Ovary (tissue), 9 donors: ENCODE measurements around the gene CAMTA1. TPM values are rescaled to one million over a fixed set of nuclear protein-coding genes. Genes with fewer than 3 reads are reported as not detected.

Experiments
- DNase-seq, 5 donors: peaks; one replicate each; pipeline ENCODE4 v3.0.0-alpha.2; 2019 to 2020
- H3K27ac ChIP-seq, 2 donors: fragments of 200-600 bp; one replicate each; pipeline versions ENCODE4 v1.5.1 to v1.8.0; 2019 to 2022
- H3K27me3 ChIP-seq: fragments of 200-600 bp; one replicate; pipeline ENCODE4 v1.8.0; 2022
- H3K36me3 ChIP-seq: fragments of 200-600 bp; sonication (generic); one replicate; pipeline ENCODE4 v1.5.1; 2019
- H3K4me1 ChIP-seq: one replicate; pipeline ENCODE4 v1.8.1; 2013; ENCODE audit warnings: mild to moderate bottlenecking, moderate library complexity; ENCODE audit not compliant: insufficient read depth
- H3K4me3 ChIP-seq: fragments of 200-600 bp; sonication (generic); one replicate; pipeline ENCODE4 v1.5.1; 2017
- H3K9me3 ChIP-seq, 2 donors: fragments of 200-600 bp in 1 of 2; sonication (generic) in 1 of 2; one replicate each; pipeline versions ENCODE4 v1.5.1 to v1.8.1; 2013 to 2019; ENCODE audit warnings: mild to moderate bottlenecking in 1 of 2, moderate library complexity in 1 of 2
- CTCF ChIP-seq, 3 donors: fragments of 450-650 bp in 2 of 3; fragments of 200-600 bp in 1 of 3; IDR thresholded peaks; one replicate each; pipeline versions ENCODE4 v1.5.1 to v1.8.0; 2016 to 2022; ENCODE audit warnings: antibody characterized with exemption in 3 of 3, mild to moderate bottlenecking in 1 of 3
- EP300 ChIP-seq: sonication (generic); formaldehyde crosslinking; IDR thresholded peaks from one replicate; pipeline ENCODE4 v1.6.1; 2017; ENCODE audit warnings: antibody characterized with exemption
- POLR2A ChIP-seq: fragments of 450-650 bp; IDR thresholded peaks from one replicate; pipeline ENCODE4 v1.6.1; 2017; ENCODE audit warnings: antibody characterized with exemption, mild to moderate bottlenecking, moderate library complexity
- WGBS, 3 donors: extraction: QIAGEN DNeasy Blood & Tissue Kit in 1 of 3; methylation state at CpG; one replicate each; pipeline versions ENCODE4 v1.1.5 to v1.1.7; 2013 to 2017; 5-methylcytosine and 5-hydroxymethylcytosine counted together
- intact Hi-C, 4 donors: fragments of 100-400 bp; cut with DNase I; formaldehyde crosslinking; loops; one replicate each; pipeline versions ENCODE4 v1.11.0 to v1.15.1; 2022 to 2023
- polyA plus RNA-seq, 2 donors: library from polyadenylated mRNA; stranded (reverse); fragments of 200-250 nt in 1 of 2; fragments of 350-450 nt in 1 of 2; fragmentation: Illumina TruSeq in 1 of 2; extraction: RNeasy Lipid Tissue Mini Kit (QIAGEN cat#74804) in 1 of 2; gene quantifications; one replicate each; pipeline ENCODE4 v1.2.3, GENCODE V29; 2013 to 2014
- total RNA-seq, 7 donors: library from RNA; depleted of rRNA in 2 of 7; stranded (reverse); fragments of >200 nt in 2 of 7; fragmentation: NEBNext Ultra II Directional in 3 of 7; extraction: Animal tissue kit (Norgen Biotek cat#: 25700) in 3 of 7; gene quantifications; one replicate each; pipeline versions ENCODE4 v1.1.0 to v1.2.4, GENCODE V29; 2016 to 2023
- donor health status: DM: no; HTN: no; CAD: no; lungs with moderate emphysema.
- donor health status: DM: no; HTN: no; CAD: no.
- donor health status: Bipolar disorder and iron deficiency.
- donor health status: DM: yes; HTN: yes; CAD: no.
- donor health status: DM: no; HTN: no; CAD: no.
- donor health status: DM: yes; HTN: yes; CAD: no.

The CAMTA1 gene
- total and polyA plus RNA-seq, 9 donors: 51.1 to 150 (median 67.4) TPM

- Histone ChIP-seq H3K27ac (no peak overlapping the region), H3K4me3 (no peak overlapping the region), H3K27me3 (no peaks in the 10 kb centered on the region), H3K4me1 (peaks cover 7% of the 10 kb centered on the region), H3K36me3 (no peaks in the 10 kb centered on the region), H3K9me3 (no peaks in the 10 kb centered on the region)
- 94 to 97% (median 95%) methylated on average over 4 of the region's 4 CpGs for WGBS, 3 donors
- intact Hi-C loops: no loop called here
- DNase-seq: peak in 2 of 5 donors; percentile 3 to 7
- no peak for TF ChIP-seq POLR2A
- TF ChIP-seq EP300: no peak
- no peak for TF ChIP-seq CTCF (IDR thresholded peaks at IDR 0.05)
Measured at GRCh38 chr1:7582460-7582972, 797.3 kb downstream of the CAMTA1 start.

- H3K4me1 ChIP-seq: peaks cover 7% of the 10 kb centered on the region
- 82 to 84% (median 82%) methylated on average over 12 to 15 of the region's 15 CpGs for WGBS, 3 donors
- TF ChIP-seq EP300 (no peak), POLR2A (no peak), CTCF (IDR thresholded peaks at IDR 0.05) (no peak)
- intact Hi-C loops: no loop called here
- H3K36me3 ChIP-seq: no peaks in the 10 kb centered on the region
- H3K27ac ChIP-seq: no peak overlapping the region
- DNase-seq: peak in 2 of 5 donors; percentile 8 to 21
- H3K27me3 ChIP-seq: no peaks in the 10 kb centered on the region
- H3K4me3 ChIP-seq: no peak overlapping the region
- no peaks in the 10 kb centered on the region for H3K9me3 ChIP-seq
Measured at GRCh38 chr1:7583291-7584096, 798.2 kb downstream of the CAMTA1 start.

GRCh38 chr1:7584157-7584556, 798.9 kb downstream of the CAMTA1 start:
- Histone ChIP-seq H3K9me3 (no peaks in the 10 kb centered on the region), H3K27me3 (no peaks in the 10 kb centered on the region), H3K4me1 (peaks cover 7% of the 10 kb centered on the region), H3K36me3 (no peaks in the 10 kb centered on the region), H3K4me3 (no peak overlapping the region), H3K27ac (no peak overlapping the region)
- WGBS, 3 donors: 93% methylated on average over 11 of the region's 11 CpGs
- DNase-seq: peak in 1 of 5 donors; percentile 1
- TF ChIP-seq CTCF (IDR thresholded peaks at IDR 0.05) (no peak), POLR2A (no peak)
- intact Hi-C loops: no loop called here

GRCh38 chr1:7584643-7585042, 799.4 kb downstream of the CAMTA1 start:
- peaks cover 7% of the 10 kb centered on the region for H3K4me1 ChIP-seq
- no peak overlapping the region for H3K27ac ChIP-seq
- DNase-seq: peak in 3 of 5 donors; percentile 2 to 13 (median 5)
- intact Hi-C loops: no loop called here
- H3K4me3 ChIP-seq: no peak overlapping the region
- no peaks in the 10 kb centered on the region for H3K27me3 ChIP-seq
- TF ChIP-seq POLR2A (no peak), CTCF (IDR thresholded peaks at IDR 0.05) (no peak), EP300 (no peak)
- WGBS, 3 donors: 90 to 94% (median 94%) methylated on average over 12 of the region's 12 CpGs
- no peaks in the 10 kb centered on the region for H3K9me3 ChIP-seq
- no peaks in the 10 kb centered on the region for H3K36me3 ChIP-seq
